ENCODE results near the gene FXYD6.

FXYD6 gene

DNA sequence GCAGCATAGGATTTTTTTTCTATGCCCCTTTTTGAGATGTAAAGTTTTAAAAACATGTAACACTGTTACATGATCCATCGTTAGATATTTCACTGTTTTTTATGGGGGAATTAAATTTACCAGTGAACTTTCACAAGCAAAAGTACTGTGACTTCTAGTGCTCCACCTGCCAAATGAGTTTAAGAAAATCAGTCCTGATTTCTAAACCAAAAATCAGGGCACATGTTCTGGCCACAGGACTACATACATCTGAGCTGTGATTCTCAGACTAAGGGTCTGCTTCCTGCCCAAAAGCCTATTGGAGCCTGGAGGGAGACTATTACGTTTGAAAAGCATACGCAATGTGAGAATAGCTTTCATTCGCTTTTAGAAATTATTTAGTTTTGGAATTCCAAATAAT, 30.3 kb upstream of the FXYD6 start:
- Histone ChIP-seq H3K4me3 (no peak overlapping the region), H3K27ac (no peak overlapping the region)
- TF ChIP-seq, protein P1, sequence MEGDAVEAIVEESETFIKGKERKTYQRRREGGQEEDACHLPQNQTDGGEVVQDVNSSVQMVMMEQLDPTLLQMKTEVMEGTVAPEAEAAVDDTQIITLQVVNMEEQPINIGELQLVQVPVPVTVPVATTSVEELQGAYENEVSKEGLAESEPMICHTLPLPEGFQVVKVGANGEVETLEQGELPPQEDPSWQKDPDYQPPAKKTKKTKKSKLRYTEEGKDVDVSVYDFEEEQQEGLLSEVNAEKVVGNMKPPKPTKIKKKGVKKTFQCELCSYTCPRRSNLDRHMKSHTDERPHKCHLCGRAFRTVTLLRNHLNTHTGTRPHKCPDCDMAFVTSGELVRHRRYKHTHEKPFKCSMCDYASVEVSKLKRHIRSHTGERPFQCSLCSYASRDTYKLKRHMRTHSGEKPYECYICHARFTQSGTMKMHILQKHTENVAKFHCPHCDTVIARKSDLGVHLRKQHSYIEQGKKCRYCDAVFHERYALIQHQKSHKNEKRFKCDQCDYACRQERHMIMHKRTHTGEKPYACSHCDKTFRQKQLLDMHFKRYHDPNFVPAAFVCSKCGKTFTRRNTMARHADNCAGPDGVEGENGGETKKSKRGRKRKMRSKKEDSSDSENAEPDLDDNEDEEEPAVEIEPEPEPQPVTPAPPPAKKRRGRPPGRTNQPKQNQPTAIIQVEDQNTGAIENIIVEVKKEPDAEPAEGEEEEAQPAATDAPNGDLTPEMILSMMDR (IDR thresholded peaks at IDR 0.05), result no peak
- peak; percentile 11 for DNase-seq (ENCODE audit: low spot score)

DNA sequence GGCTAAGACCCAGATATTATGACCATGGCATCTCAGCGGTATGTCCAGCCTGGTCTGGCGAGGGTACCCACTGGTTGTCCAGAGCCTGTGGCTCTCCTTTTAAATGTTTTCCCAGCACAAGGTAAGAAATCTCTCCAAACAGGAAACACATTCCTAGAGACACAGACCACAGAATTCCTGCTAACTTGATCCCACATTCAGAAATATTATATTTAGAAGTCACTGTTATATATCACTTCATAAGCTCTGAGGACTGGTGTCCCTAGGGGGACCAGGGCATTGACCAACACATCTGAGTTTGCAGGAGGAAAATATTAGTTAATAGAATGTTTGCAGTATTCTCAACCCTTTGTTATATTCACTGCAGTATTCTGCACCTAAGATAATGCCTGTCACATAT, 29.7 kb upstream of the FXYD6 start:
- Histone ChIP-seq H3K27ac (no peak overlapping the region), H3K4me3 (no peak overlapping the region)
- no peak for DNase-seq (ENCODE audit: low spot score)
- TF ChIP-seq, protein P1 (IDR thresholded peaks at IDR 0.05), result no peak

DNA sequence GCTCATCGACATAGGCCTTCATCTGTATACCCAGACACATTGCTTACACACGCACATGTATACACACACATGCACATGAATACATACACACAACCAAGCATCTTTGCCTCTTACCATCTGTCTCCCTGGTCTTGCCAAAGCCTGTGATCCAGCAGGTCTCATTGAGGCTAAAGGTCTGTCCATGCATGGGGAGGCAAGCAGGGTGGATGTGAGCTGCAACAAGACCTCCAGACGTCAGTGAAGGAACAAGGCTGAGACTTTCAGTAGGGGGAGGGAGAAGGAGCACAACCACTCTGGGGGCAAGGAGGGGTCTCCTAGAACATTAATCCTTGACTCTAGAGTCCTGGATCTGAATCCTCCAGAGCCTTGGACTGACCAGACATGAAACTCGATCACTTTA, 29.1 kb upstream of the FXYD6 start:
- no peak overlapping the region for H3K27ac ChIP-seq
- DNase-seq (ENCODE audit: low spot score), result peak; percentile 21
- TF ChIP-seq, protein P1 (IDR thresholded peaks at IDR 0.05), result no peak
- H3K4me3 ChIP-seq, result no peak overlapping the region

DNA sequence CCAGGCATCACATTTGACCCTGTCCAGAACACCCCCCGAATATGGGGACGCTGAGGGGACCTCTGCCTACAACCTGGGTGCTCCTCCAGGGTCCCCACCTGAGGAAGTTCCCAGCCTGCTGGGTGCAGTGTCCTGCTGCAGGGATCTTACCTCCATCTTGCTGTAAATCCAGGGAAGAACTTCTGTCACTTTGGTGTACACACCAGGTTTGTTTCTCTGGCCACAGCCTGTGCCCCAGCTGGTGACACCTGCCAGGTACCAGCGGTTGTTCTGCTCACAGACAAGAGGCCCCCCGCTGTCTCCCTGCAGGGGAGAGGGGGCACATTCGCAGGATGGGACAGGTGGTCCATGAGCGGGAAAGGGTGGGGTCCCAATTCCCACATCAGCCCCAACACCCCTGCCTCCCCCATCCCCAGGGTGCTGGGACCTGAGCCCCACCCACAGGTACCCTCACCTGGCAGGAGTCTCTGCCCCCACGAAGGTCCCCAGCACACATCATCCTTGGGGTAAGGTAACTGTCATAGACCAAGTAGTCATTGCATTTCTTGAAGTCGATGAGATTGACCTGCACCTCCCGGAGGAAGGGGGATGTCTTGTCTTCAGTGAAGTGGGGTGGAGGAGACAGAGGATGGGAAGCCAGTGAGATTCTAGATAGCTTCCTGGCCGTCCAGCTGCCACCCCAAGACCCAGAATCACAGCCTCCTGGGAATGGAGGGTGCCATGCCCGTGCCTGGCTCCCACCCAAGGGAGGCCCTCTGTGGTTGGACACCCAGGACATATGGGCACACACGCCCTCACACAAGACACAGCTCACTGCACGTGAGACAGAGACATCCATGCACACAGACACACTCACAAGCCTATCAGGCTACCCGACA, 27.3 kb upstream of the FXYD6 start:
- peak; percentile 61 for DNase-seq (ENCODE audit: low spot score)
- Histone ChIP-seq H3K27ac (no peak overlapping the region), H3K4me3 (no peak overlapping the region)
- TF ChIP-seq, protein P1 (IDR thresholded peaks at IDR 0.05), result no peak

DNA sequence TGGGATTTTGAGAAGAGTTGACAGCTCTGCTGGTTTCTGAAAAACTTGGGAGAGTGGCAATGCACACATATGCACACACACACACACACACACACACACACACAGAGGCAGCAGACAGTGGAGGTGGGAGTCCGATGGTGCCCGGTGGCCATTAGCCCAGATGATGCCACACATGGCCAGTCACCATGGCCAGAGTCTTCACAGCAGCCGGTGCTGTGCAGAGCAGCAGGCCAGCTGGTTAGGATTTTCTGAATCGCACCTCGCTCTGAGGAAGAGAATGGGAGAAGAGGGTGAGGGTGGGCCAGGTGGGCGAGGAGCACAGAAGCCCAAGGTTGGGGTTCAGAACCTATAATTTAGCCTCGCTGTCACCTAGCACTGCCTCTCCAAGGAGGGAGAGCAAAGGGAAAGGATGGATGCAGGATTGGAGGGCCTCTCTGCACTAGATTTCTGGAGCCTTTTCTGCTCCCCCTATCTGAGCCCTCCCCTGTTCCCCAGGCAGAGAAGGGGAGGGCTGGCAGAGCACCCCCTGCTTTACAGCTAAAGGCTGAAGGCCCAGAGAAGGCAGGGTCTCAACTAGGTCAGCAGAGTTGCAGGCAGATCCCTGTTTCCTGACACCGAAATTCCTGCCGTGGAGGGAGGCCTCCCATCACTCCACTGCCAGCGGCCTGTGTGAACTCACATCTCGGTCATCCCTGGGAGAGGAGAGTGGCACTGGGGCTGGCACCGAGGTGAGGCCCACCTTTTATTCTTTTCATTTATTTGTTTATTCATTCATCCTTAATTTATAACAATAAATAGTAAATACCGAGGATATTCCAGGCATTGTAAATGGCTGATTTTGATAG, 25.8 kb upstream of the FXYD6 start:
- DNase-seq (ENCODE audit: low spot score), result peak; percentile 38
- no peak overlapping the region for H3K27ac ChIP-seq
- TF ChIP-seq, protein P1 (IDR thresholded peaks at IDR 0.05), result no peak
- H3K4me3 ChIP-seq, result no peak overlapping the region

DNA sequence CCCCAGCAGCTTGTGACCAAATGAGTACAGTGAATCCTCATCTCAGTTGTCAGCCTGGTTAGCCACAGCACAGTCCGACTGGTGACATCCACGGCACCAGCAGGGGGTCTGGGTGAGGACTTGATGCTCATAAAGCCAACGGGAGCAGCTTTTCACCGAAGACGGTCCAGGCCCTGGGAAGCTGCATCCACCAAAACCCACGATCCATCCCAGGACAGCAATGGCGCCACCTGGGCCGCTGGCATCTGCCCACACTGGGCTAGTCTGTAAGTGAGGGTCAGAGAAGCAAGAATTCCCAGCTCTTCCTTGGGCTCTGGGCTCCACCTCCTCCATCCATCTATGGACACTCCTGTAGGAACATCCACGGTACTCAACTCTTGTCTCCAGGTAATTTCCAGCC, 25.1 kb upstream of the FXYD6 start:
- Histone ChIP-seq H3K27ac (no peak overlapping the region), H3K4me3 (no peak overlapping the region)
- DNase-seq (ENCODE audit: low spot score), result no peak
- TF ChIP-seq, protein P1 (IDR thresholded peaks at IDR 0.05), result no peak
